ENCODE results near the gene IL37.
A peak's percentile ranks its signal among the peaks of the same experiment; 100 is the strongest.
"Not testable (repeated sequence)": the region's sequence is repeated elsewhere in the genome, so short reads cannot be mapped to it uniquely, and the experiment has no call there.

The IL37 gene

DNA sequence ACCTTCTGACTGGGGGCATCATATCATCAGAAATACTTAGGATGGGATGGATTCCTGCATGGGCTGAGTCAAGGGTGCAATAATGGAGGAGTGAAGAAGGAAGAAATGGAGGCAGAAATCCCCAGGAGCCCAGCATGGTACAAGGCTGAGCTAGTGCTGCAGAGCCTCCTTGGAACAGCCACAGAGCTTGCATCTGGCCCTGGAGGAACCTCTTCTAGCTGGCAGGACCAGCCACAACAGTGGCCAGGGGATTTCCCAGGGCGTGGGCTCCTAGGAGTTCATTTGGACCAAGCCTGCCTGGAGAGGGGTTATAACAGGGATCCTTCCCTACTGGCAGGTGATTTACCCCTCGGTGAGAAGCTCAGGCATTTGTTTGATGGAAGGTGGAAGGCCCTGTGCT is 4.7 kb upstream of the IL37 start:
- Mint-ChIP-seq H3K36me3 (ENCODE audit: low read depth) (no peaks in the 10 kb centered on the region), H3K4me1 (ENCODE audit: low read depth) (peaks cover 8% of the 10 kb centered on the region), H3K9me3 (peaks cover 4% of the 10 kb centered on the region), H3K27ac (no peak overlapping the region), H3K4me3 (no peak overlapping the region), H3K27me3 (ENCODE audit: low read depth) (peaks cover 16% of the 10 kb centered on the region)

DNA sequence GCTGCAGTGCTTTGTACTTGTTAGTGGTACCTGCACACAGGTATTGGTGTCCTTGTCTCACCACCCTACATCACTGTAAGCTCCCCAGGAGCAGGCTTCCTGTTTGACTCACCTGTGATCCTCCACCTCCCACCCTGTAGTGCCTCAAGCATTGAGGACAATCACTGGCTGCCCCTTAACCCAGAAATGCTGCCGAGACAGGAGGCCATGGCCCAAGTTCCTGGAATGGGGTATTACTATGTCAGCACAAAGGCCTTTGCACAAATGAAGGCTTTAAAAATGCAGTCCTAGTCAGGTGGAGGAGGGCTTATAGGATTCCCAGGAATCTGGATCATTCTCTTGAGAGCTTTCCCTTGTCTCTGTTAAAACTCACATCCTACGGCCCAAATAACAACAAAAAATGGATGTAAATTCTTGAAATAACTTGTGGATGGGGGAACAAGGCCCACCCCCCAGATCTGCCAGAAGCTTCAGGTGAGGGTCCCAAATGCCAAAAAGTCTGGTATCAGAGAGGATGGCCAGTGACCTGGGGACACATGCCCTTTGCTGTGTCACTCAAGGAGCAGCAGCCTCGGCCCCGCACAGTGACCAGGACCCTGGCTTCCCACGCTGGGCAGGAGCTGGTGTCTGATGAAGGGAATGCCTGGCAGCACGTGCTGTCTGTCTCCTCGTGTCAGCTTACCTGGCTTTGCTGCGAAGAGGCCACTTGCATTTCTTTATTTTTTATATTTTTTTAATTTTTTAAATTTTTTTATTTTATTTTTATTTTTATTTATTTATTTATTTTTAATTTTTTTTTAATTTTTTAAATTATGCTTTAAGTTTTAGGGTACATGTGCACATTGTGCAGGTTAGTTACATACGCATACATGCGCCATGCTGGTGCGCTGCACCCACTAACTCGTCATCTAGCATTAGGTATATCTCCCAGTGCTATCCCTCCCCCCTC is 3.7 kb upstream of the IL37 start:
- Mint-ChIP-seq H3K36me3 (ENCODE audit: low read depth) (no peaks in the 10 kb centered on the region), H3K27me3 (ENCODE audit: low read depth) (peaks cover 17% of the 10 kb centered on the region), H3K4me1 (ENCODE audit: low read depth) (peaks cover 8% of the 10 kb centered on the region), H3K27ac (no peak overlapping the region), H3K4me3 (no peak overlapping the region), H3K9me3 (peaks cover 4% of the 10 kb centered on the region)

DNA sequence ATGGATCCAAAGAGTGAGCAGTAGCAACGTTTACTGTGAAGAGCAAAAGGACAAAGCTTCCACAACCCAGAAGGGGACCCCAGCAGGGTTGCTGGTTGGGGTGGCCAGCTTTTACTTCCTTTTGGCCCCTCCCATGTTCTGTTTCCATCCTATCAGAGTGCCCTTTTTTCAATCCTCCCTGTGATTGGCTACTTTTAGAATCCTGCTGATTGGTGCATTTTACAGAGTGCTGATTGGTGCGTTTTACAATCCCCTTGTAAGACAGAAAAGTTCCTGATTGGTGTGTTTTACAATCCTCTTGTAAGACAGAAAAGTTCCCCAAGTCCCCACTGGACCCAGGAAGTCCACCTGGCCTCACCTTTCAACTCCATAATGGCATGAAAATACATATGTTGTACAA is 2.4 kb upstream of the IL37 start:
- H3K4me1 Mint-ChIP-seq (ENCODE audit: low read depth); H3K4me3 Mint-ChIP-seq; H3K27ac Mint-ChIP-seq; H3K9me3 Mint-ChIP-seq; H3K36me3 Mint-ChIP-seq (ENCODE audit: low read depth): not testable (repeated sequence)
- peaks cover 13% of the 10 kb centered on the region for H3K27me3 Mint-ChIP-seq (ENCODE audit: low read depth)

DNA sequence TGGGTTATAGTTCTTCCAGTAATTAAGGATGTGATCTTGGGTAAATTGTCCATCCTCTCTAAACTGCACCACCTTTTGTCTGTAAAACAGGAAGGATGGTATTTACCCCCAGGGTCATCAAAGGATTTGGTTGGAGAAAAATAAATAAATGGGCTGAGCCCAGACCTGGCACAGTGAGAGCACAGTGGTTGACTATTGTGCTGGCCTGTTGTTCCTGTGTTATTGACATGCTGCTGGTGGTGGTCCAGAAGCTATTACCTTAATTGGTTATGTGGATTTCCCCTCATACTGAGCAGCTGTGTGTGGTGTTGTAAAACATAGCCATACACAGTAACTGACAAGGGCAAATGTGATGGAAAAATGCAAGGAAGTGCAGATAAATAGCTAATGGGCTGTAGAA is 746 bp upstream of the IL37 start:
- peaks cover 13% of the 10 kb centered on the region for H3K27me3 Mint-ChIP-seq (ENCODE audit: low read depth)
- no peaks in the 10 kb centered on the region for H3K36me3 Mint-ChIP-seq (ENCODE audit: low read depth)
- peaks cover 4% of the 10 kb centered on the region for H3K9me3 Mint-ChIP-seq
- H3K4me3 Mint-ChIP-seq: no peak overlapping the region
- no peak overlapping the region for H3K27ac Mint-ChIP-seq
- peaks cover 15% of the 10 kb centered on the region for H3K4me1 Mint-ChIP-seq (ENCODE audit: low read depth)

DNA sequence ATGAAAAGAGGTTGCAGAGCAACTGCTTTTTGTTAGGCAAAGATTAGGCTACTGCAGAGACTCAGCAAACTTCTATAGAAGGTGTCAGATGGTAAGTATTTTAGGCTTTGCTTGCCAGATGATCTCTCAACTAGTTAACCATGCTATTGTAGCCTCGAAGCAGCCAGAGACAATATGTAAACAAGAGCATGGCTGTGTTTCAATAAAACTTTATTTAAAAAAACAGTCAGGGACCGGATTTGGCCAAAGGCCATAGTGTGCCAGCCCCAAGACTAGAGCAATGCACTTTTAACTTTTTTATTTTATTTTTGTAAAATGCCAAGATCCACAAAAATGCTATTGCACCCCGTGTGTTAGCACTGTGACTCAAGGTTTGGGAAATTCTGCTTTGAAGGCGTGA is 1.4 kb downstream of the IL37 start:
- Mint-ChIP-seq H3K9me3 (peaks cover 4% of the 10 kb centered on the region), H3K4me3 (no peak overlapping the region), H3K27me3 (ENCODE audit: low read depth) (peaks cover 13% of the 10 kb centered on the region), H3K4me1 (ENCODE audit: low read depth) (peaks cover 22% of the 10 kb centered on the region), H3K27ac (no peak overlapping the region), H3K36me3 (ENCODE audit: low read depth) (no peaks in the 10 kb centered on the region)

DNA sequence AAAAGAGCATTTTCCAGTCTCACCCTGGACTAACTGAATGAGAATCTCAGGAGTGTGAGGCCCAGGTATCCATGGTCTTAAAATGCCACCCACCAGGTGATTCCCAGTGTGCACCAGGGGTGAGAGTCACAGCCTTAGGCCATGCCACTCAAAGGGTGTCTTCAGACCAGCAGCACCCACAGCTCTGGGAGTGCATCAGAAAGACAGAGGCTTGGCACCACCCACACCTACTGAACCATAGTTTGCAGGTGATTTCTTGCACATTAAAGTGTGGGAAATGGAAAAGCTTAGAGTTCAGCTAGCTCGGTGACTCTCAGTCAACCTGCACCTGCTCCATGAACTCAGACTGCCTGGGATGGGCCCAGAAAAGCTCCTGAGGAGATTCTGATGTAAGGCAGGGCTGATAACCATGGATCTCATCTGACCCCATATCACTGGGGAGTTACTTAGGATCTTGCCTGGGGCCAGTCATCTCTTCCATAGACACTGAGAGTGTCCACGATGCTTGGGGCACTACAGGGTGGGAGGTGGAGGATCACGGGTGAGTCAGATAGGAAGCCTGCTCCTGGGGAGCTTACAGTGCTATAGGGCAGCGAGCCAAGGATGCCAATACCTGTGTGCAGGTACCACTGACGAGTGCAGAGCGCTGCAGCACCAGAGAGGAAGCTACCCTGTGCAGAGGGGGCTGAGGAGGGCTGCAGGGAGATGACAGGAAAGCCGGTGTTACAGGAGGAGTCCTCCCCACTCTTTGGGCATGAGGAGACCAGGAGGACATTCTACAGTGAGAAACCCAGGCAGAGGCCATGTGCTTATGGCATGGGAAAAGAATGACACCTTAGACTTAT is 4.6 kb downstream of the IL37 start:
- H3K4me3 Mint-ChIP-seq: no peak overlapping the region
- H3K9me3 Mint-ChIP-seq: no peaks in the 10 kb centered on the region
- H3K4me1 Mint-ChIP-seq (ENCODE audit: low read depth): peaks cover 27% of the 10 kb centered on the region
- peak overlapping the region; percentile 68 for H3K27ac Mint-ChIP-seq
- peaks cover 4% of the 10 kb centered on the region for H3K27me3 Mint-ChIP-seq (ENCODE audit: low read depth)
- peaks cover 4% of the 10 kb centered on the region for H3K36me3 Mint-ChIP-seq (ENCODE audit: low read depth)

DNA sequence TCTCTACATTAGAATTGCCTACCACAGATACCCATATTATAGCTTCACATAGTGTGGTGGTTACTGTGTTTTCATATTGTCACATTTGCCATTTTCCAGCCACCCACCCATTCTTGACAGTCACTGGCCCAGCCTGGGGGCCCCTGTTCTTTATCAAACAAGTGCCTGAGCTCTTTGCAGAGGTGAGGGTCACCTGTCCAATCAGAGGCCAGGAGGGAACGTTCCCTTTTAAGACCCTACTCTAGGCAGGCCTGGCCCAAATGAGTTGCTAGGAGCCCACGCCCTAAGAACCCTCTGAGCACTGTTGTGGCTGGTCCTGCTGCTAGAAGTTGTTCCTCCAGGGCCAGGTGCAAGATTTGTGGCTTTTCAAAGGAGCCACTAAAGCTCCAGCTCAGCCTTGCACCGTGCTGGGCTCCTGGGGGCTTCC is 5.2 kb downstream of the IL37 start:
- peaks cover 4% of the 10 kb centered on the region for H3K36me3 Mint-ChIP-seq (ENCODE audit: low read depth)
- peak overlapping the region; percentile 93 for H3K27ac Mint-ChIP-seq
- H3K4me3 Mint-ChIP-seq: no peak overlapping the region
- peaks cover 4% of the 10 kb centered on the region for H3K27me3 Mint-ChIP-seq (ENCODE audit: low read depth)
- H3K9me3 Mint-ChIP-seq: no peaks in the 10 kb centered on the region
- peaks cover 32% of the 10 kb centered on the region for H3K4me1 Mint-ChIP-seq (ENCODE audit: low read depth)

DNA sequence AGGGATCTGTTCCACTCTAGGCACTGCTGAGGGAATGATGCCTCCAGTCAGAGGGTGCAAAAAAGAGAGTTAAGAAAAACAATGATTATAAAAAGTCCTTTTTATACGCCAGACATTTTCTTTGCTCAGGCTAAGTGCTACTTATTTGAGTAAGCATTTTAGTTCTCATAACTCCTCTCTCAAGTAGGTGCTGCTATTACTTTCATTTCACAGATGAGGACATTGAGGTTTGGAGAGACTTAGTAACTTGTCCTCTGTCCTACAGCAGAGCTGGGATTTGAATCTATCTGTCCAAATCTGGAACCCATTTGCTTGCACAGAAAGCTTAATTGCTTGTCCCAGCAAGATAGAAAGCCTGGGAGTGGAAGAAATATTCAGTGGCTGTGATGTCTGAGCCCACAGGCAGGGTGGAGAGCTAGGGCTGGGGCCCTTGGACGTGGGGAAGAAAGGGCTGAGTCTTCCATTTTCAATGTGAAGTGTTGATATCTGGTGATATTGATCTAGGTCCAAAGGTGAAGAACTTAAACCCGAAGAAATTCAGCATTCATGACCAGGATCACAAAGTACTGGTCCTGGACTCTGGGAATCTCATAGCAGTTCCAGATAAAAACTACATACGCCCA is 5.8 kb downstream of the IL37 start:
- peaks cover 4% of the 10 kb centered on the region for H3K36me3 Mint-ChIP-seq (ENCODE audit: low read depth)
- peaks cover 3% of the 10 kb centered on the region for H3K27me3 Mint-ChIP-seq (ENCODE audit: low read depth)
- peak overlapping the region; percentile 93 for H3K27ac Mint-ChIP-seq
- H3K9me3 Mint-ChIP-seq: no peaks in the 10 kb centered on the region
- H3K4me1 Mint-ChIP-seq (ENCODE audit: low read depth): peaks cover 34% of the 10 kb centered on the region
- H3K4me3 Mint-ChIP-seq: peak overlapping the region; percentile 36

DNA sequence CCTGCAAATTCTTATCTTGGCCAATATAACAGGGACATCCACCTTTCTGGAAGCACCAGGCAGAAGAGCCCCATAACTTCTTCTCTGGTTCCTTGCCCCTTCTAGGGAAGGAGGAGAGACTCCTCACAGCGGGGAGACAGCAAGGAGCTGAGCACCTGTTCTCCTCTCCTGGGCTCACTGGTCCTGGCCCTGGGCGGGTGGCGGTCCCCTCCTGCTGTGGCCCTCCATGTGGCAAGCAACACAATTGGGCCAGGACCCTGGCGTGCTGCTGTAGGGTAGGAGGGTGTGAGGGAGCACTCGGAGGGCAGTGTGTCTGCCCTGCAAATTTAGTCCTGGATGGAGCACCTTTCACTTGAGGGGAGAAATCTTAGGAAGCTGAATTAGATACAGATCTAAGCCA is 6.9 kb downstream of the IL37 start:
- Mint-ChIP-seq H3K4me3 (no peak overlapping the region), H3K4me1 (ENCODE audit: low read depth) (peaks cover 34% of the 10 kb centered on the region), H3K36me3 (ENCODE audit: low read depth) (peaks cover 4% of the 10 kb centered on the region), H3K9me3 (no peaks in the 10 kb centered on the region), H3K27me3 (ENCODE audit: low read depth) (peaks cover 2% of the 10 kb centered on the region), H3K27ac (no peak overlapping the region)

DNA sequence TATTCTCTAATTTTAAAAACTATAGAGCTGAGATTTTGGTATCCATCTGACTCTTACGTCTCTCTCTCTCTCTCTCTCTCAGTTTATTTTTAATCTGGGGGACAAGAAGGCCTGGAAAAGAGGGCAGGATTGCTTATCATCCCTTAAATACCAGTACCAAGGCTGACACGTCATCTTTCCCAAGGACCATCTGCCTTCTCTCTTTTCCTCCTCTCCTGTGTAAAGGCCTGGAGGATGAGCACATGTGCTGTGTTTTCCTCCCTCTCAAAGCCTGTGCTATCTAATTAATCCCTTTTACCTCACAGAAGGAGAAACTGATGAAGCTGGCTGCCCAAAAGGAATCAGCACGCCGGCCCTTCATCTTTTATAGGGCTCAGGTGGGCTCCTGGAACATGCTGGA is 7.3 kb downstream of the IL37 start:
- H3K4me3 Mint-ChIP-seq: no peak overlapping the region
- H3K27ac Mint-ChIP-seq: no peak overlapping the region
- peaks cover 34% of the 10 kb centered on the region for H3K4me1 Mint-ChIP-seq (ENCODE audit: low read depth)
- H3K36me3 Mint-ChIP-seq (ENCODE audit: low read depth): peaks cover 4% of the 10 kb centered on the region
- H3K27me3 Mint-ChIP-seq (ENCODE audit: low read depth): peaks cover 3% of the 10 kb centered on the region
- H3K9me3 Mint-ChIP-seq: no peaks in the 10 kb centered on the region

DNA sequence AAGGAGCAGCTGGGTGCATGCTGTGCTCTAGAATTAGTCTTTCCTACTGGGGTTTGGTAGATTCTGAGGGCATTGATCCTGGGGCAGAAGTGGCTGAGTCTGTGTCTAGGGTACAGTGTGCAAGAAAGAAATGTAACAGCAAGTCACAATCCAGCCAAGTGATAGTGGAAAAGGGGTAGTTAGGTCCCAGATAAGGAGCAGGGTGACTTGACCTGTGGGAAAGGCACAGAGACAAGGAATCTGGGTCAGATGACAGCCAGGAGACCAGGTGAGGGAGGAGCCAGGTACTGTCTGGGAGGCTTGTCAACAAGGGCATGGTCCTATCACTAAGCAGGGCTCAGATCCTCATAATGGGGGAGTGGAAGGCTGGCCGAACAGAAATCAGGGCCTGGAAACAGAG is 8.1 kb downstream of the IL37 start:
- H3K4me3 Mint-ChIP-seq: no peak overlapping the region
- no peaks in the 10 kb centered on the region for H3K9me3 Mint-ChIP-seq
- H3K27me3 Mint-ChIP-seq (ENCODE audit: low read depth): peaks cover 3% of the 10 kb centered on the region
- H3K27ac Mint-ChIP-seq: peak overlapping the region; percentile 47
- H3K36me3 Mint-ChIP-seq (ENCODE audit: low read depth): peaks cover 4% of the 10 kb centered on the region
- peaks cover 34% of the 10 kb centered on the region for H3K4me1 Mint-ChIP-seq (ENCODE audit: low read depth)

DNA sequence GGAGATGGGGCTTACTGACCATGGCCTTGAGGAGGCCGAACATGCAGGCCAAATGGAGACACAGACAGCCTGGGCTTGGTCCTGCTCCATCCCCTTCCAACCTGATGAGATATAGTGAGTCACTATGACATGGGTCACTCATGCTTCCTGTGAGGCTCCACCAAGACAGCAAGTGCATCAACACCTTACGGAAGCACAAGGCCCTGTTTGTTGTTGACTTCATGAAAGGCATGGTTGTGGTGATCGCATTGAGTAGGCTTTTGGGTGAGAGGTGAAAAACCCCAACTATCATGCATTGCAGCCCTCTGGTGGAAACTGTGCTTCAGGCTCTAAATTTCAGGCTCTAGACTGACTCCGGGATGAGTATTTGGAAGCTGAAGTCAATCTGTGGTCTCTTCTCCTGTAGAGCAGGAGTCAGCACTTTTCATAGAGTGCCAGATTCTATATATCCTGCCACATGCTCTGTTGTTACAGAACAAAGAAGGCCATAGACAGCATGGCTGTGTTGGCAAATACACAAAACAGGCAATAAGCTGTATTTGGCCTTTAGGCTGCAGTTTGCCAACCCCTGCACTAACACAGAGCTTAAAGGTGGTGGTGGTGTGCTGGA is 10.1 kb downstream of the IL37 start:
- no peak overlapping the region for H3K4me3 Mint-ChIP-seq
- H3K4me1 Mint-ChIP-seq (ENCODE audit: low read depth): peaks cover 21% of the 10 kb centered on the region
- peaks cover 8% of the 10 kb centered on the region for H3K27me3 Mint-ChIP-seq (ENCODE audit: low read depth)
- peaks cover 4% of the 10 kb centered on the region for H3K36me3 Mint-ChIP-seq (ENCODE audit: low read depth)
- H3K9me3 Mint-ChIP-seq: no peaks in the 10 kb centered on the region
- H3K27ac Mint-ChIP-seq: peak overlapping the region; percentile 85

DNA sequence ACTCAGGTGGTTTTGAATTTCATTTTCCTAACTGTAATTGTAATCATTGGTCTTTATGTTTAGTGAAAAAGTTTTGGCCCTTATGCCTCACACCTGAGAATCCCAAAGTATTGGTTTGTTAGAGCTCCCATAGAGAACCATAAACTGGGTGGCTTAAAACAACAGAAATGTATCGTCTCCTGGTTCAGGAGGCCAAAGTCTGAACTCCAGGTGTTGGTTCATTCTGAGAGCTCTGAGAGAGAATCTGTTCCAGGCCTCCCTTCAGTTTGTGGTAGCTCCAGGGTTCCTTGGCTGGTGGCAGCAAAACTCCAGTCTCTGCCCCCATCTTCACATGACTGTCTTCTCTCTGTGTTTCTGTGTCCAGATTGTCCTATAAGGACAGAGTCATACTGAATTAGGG is 11.0 kb downstream of the IL37 start:
- Mint-ChIP-seq H3K9me3 (no peaks in the 10 kb centered on the region), H3K36me3 (ENCODE audit: low read depth) (peaks cover 4% of the 10 kb centered on the region), H3K27ac (no peak overlapping the region), H3K4me3 (no peak overlapping the region), H3K4me1 (ENCODE audit: low read depth) (peaks cover 14% of the 10 kb centered on the region), H3K27me3 (ENCODE audit: low read depth) (peaks cover 8% of the 10 kb centered on the region)

DNA sequence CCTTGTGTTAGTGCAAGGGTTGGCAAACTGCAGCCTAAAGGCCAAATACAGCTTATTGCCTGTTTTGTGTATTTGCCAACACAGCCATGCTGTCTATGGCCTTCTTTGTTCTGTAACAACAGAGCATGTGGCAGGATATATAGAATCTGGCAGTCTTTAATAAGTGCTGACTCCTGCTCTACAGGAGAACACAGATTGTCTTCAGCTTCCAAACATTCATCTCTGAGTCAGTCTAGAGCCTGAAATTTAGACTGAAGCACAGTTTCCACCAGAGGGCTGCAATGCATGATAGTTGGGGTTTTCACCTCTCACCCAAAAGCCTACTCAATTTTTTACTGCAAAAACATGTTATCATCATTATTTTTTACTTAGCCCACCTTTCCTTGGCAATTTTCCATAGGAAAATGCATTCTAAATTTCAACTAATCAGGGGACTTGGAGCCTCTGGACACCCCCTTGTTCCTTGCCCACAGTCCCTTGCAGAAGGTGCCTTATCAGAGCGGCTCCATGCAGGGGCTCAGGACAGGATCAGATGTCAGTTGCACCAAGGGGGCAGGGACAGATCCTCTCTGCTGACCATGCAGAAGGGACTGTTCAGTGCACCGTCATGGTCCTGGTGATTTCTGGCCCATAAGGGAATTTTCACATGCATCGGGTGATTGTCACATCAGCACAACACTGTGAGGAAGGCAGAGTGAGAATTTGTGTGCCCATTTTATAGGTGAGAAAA is 12.4 kb downstream of the IL37 start:
- no peaks in the 10 kb centered on the region for H3K9me3 Mint-ChIP-seq
- H3K4me3 Mint-ChIP-seq: no peak overlapping the region
- H3K36me3 Mint-ChIP-seq (ENCODE audit: low read depth): peaks cover 4% of the 10 kb centered on the region
- H3K27me3 Mint-ChIP-seq (ENCODE audit: low read depth): peaks cover 12% of the 10 kb centered on the region
- H3K4me1 Mint-ChIP-seq (ENCODE audit: low read depth): peaks cover 14% of the 10 kb centered on the region
- H3K27ac Mint-ChIP-seq: no peak overlapping the region

Measured in T-helper 1 cell treated with Interleukin-12 subunit alpha and Interleukin-12 subunit beta and Interleukin-4 antibody, amounts not matched to agents 30 μg/mL and 1 μg/mL, for 36 hours (primary cell).